ENCODE measurements around the gene ZNF699.
A peak's percentile ranks its signal among the peaks of the same experiment; 100 is the strongest.

- TF ChIP-seq FOXM1 (IDR thresholded peaks at IDR 0.05; ENCODE audit: low read depth) (no peak), EP300 (IDR thresholded peaks at IDR 0.05; ENCODE audit: borderline replicate concordance in 1 of 2, low read depth in 1 of 2, low read length in 1 of 2) (no peak), TCF12 (IDR thresholded peaks at IDR 0.05) (no peak), NFIC (IDR thresholded peaks at IDR 0.05; ENCODE audit: borderline replicate concordance) (no peak), CTCF (IDR thresholded peaks at IDR 0.05) (no peak), EZH2phosphoT487 (IDR thresholded peaks at IDR 0.05; ENCODE audit: borderline replicate concordance, low read depth) (no peak), SMC3 (IDR thresholded peaks at IDR 0.05; ENCODE audit: low read depth, low read length) (no peak), POLR2AphosphoS5 (IDR thresholded peaks at IDR 0.05; ENCODE audit: low read depth, low read length) (no peak), RFX5 (IDR thresholded peaks at IDR 0.05; ENCODE audit: low read length) (peak; percentile 77)
Observed at GRCh38 chr19:9323557-9323918, 13.9 kb upstream of the ZNF699 start.
